Epidermal melanocyte (primary cell): ENCODE measurements around the gene IQSEC3.
A peak's percentile ranks its signal among the peaks of the same experiment; 100 is the strongest.
"Not testable (repeated sequence)": the region's sequence is repeated elsewhere in the genome, so short reads cannot be mapped to it uniquely, and the experiment has no call there.

Experiments used
- DNase-seq: peaks from one replicate; pipeline ENCODE4 v3.0.0; 2011; ENCODE audit warnings: low spot score; ENCODE audit not compliant: insufficient read length

Gene IQSEC3

DNA sequence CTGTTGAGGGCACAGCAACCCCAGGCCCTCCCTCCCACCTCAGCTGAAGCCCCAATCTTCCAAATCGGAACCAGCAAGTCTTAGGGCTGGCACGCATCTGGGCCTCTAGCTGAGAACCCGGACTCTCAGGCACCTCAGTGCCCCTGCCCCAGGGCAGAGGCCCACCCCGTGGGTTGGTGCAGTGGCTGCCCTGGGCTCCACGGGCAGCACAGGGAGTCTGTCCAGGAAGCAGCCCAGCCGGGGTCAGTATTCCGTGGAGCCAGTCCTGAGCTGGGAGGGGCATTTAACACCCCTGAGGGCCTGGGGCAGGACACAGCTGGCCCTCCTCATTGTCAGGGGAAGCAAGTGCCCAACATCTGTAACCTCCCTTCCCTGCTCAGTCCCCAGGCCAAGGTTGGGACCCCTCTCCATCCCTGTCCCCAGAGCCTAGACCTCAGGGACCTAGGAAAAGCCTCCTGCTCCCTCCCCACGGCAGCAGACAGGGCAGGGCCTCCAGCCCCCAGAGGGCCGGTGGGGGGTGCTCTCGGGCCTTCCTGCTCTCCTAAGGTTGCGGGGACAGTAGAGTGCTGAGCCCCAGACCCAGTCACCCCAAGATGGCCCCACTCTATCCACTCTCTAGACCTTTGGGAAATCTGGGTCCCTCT is 110.9 kb downstream of the IQSEC3 start:
- no peak for DNase-seq

DNA sequence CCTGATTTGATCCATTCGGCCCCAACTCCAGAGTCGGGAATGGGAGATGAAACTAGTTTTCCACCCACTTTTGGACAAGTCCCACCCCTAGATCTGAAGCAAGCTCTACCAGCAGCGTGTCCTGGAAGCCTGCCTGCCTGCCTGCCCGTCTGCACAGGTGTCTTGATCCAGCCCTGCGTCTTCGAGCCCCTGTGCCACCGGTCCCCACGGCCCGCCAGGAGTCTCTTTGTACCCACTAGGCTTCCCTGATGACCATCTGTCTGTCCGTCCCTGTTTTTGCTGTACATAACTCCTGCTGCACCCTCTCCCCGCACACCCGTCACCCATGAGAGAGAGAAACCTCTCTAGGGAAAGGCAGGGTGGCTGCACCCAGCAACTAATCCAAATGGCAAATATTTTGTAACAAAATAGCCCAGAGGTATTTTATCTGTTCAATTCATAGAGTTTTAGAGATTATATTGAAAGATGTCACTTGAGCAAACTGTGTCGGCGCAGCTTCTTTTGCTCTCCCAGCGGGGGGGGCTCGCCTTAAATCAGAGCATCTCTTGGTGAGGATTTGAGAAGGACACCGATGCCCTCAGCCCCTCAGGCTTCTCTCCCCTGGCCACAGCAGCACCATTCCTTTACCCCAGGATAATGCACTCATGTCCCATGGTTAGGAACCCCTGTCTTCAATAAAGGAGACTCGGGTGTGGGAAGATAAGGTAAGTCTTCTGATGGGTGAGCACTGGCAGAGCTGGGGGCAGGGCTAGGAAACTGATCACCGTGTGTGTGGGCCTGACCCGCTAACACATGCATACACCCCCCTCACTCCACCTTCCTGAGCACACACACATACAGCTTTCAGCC is 111.6 kb downstream of the IQSEC3 start:
- no peak for DNase-seq

DNA sequence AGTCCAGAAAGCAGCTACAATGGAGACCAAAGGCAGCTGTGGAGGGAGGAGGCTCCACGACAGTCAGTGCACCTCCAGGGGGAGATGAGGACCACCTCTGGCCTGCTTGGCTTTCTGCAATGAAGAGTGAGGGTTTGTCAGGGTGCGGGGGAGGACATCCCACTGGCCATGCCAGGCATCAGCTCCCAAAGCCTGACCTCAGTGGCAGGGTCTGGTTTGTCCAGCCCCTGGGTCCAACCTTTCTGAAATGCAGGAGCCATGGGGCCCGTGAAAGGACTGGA is 112.2 kb downstream of the IQSEC3 start:
- no peak for DNase-seq

DNA sequence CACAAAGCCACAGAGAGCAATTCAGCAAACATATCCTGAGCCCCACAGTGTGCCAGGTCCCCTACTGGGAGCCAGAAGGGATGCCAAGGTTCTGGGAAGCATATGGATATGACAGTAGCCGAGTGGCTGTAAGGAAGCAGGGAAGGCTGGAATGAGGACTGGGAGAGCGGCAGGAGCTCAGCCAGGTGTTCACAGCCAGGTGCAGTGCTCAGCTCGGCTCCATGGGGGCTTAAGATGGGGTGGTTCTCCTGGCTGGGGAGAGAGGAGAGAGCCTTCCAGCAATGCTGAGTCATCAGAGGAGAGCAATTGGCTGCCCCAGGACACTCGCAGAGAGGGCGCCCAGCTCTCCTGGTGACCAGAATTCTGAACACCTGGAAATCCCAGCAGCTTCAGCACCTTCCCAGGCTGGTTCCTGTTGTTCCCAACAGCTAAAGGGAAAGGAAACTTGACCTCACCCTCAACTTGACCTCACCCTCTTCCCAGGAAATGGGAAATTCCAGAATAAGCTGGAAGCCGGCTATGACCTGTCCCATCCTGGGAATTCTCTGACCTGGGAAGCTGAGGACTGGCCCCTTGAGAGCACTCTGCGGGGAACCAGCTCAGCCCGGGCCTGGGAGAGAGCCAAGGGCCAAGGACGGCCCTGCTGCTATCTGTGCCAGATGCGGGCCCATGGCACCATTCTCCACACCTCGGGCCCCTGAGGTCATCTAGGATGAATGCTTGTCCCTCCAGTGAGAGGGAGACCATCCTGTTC is 112.7 kb downstream of the IQSEC3 start:
- DNase-seq = no peak

DNA sequence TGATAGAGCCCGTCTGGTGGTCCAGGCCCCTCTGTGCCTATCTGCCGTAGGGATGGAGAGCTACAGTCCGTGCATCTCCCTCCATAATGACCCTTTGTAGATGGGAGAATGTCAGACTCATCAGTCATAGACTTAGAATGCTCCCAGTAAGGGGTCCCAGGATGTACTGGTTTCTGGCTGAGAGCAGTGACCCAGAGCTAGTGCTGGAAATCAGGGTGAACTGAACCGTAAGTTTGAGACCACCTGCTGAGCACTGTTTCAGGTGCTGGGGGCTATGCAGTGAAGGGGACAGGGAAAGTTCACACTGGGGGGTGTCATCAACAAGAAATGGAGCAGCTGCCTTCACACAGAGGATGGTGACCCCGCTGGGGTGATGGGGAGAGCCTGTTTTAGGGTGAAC is 113.3 kb downstream of the IQSEC3 start:
- DNase-seq = no peak

DNA sequence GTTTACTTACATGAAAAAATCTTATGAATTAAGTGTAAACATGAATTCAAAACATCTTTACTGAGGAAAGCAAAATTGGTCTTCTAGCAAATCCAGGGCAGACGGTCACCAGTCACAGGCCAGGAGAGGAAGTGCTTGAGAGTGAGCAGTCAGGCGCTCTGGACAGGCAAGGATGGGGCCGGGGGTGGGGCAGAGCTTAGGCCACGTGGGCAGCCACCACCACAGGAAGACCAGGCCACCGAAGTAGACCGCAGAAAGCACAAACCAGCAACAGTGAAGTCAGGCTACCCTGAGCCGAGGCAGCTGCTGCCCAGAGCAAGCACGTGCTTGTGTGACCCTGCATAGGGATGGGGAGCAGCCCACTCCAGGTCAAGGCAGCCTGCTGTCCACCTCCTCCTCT is 113.9 kb downstream of the IQSEC3 start:
- no peak for DNase-seq

DNA sequence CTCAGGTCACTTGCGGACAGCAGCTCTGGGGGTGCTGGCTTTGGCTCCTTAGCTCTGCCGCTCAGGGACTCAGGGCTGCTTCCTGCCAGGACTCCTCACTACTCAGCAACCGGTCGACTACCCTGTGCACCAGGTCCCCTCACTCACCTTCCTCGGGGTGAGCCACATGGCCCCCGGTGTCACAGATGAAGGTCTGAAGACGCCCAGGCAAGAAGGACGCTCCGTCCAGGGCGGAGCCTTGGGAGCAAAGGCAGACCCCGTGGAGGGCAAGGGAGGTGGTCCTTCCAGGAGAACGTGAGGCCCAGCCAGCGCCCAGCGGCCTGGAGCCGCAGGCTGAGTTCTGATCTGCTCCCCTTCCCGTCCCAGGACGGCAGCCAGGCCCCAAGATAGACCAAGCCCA is 115.4 kb downstream of the IQSEC3 start:
- DNase-seq = no peak

DNA sequence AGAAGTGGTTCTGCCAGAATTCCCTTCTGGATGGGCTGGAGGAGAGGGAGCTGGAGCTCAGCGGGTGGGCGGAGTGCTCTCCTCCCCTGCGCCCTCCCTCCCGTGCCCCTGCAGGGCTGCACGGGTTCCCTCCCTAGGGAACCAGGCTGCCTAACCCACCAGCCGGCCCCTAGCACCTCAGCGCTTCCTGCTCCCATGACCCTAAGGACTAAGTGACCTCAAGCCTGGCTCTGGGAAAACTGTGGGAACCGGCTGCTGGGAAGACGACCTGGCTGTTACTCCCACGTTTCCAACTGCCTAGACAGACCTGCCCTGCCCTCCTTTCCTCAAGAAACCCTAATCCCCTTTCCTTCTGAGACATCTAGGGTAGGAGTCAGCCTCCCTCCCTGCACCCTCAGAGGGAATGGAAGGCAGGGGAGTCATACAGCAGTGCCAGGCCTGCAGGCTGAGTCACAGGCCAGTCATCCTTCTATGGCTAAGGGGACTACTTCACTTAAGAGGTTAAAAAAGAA is 115.9 kb downstream of the IQSEC3 start:
- no peak for DNase-seq

DNA sequence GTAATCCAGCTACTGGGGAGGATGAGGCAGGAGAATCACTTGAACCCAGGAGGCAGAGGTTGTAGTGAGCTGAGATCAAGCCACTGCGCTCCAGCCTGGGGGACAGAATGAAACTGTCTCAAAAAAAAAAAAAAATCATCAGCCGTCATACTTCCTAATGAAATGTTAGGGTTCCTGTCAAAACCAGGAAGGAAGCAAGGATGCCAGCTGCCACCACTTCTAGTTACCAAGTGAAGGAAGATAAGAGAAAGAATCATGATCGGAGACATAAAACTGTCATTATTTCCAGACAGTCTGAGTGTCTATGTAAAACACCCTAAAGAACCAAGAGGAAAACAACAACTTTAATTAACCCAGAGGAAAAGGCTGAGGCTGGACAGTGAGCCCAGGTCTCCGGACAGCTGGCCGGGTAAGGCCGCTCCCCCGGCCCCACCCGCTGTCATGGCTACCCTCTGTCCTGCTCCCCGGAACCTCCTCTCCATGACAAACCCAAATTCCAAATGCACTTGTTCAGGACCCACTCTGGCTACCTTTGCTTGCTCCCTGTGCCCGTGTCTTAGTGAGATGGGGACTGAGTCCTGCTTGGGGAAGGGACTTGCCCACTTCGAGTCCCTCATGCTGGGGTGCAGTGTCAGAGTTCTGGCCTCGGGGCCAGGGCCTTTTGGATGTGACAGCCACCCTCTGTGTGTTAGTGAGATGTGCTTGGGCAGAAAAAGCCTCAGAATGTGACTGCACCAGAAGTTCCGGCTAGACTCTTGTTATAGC is 118.4 kb downstream of the IQSEC3 start:
- no peak for DNase-seq

DNA sequence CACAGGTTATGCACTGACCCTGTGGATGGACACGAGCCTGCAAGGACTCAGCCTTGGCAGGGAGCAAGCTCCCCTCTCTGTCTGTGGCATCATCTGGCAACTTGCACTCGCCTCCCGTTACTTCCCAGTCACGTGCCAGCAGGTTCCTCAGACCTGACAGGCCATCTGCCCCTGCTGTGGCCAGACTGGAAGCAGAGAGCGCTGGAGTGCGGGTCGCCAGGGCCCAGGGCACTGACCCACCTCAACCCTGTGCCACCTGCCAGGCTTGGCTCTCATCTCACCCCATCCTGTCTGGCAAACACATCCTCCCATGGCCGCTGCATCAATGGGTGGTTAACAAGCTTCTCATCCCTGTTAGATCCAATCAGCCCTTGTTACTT is 119.0 kb downstream of the IQSEC3 start:
- no peak for DNase-seq

DNA sequence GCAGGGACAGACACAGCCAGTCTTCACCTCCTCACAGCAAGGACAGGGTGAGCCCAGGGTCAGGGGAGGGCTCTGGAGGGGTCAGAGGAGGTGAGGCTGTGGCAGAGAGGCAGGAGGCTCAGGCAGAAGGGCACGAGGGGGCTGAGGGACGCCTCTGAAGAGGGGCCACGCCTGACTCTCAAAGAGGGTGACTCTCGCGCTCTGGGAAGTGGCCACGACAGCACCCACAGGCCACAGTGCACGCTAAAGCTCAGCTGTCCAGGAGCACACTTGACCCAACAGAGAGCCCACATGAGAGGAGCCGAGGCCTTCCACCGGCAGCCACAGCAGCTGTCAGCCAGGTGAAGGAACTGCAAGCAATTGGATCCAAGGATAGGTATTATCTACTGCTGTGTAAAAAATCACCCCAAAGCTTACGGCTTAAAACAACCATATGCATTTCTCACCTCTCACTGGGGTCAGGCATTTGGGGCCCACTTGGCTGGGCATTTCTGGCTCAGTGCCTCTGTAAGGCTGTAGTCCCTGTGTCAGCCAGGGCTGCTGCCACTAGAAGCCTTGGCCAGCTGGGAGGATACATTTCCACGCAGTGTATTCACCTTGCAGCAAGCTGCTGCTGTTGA is 119.5 kb downstream of the IQSEC3 start:
- no peak for DNase-seq

DNA sequence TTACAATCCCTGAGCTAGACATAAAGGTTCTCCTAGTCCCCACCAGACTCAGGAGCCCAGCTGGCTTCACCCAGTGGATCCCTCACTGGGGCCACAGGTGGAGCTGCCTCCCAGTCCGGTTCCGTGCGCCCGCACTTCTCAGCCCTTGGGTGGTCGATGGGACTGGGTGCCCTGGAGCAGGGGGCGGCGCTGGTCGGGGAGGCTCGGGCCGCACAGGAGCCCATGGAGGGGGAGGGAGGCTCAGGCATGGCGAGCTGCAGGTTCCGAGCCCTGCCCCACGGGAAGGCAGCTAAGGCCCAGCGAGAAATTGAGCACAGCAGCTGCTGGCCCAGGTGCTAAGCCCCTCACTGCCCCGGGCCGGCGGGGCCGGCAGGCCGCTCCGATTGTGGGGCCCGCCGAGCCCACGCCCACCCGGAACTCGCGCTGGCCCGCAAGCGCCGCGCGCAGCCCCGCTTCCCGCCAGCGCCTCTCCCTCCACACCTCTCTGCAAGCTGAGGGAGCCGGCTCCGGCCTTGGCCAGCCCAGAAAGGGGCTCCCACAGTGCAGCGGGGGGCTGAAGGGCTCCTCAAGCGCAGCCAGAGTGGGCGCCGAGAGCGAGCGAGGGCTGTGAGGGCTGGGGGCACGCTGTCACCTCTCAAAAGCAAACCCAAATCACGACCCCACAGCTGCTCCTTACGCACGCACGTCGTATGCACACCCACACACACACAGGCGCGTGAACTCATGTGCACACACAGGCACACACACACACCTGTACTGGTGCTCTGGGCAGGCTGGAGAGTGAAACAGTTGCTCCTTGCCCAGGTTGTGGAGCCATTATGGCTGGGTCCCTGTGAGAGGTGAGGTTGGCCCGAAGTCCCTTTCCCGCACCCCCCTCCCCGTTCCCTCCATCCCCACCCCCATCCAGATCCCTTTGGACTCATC is 121.7 kb downstream of the IQSEC3 start:
- DNase-seq = not testable (repeated sequence)

DNA sequence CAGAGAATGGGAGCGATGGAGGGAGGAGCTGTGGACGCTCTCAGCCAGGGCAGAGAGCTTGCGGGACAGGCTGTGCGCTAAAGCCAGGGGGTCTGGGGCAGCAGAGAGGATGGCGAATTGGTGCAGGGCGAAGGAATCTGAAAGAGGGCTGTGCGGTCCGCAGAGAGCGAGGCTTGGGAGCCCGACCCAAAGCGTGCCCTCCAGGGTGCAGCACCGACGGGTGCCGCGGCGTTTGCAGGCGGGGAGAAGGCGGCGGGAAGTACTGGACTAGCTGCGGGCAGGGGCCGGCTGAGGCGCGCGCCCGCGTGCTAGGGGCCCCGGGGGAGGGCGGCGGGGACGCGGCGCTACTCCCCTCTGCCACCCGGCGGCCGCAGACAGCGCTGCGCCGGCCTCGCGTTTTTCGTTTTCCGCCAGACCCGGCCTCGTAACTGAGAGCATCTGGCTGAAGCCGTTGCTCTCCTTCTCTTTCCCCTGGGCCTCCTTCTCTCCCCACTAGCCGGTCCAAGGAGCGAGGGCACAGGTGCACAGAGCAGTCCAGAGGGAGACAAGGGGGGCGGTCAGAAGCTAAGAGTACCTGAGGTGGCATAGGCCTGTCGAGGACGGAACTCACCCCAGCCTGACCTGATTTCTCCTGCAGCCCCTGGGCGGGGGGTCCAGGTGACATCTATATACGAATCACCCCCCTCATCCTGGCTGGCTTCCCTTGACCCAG is 122.5 kb downstream of the IQSEC3 start:
- peak; percentile 81 for DNase-seq

DNA sequence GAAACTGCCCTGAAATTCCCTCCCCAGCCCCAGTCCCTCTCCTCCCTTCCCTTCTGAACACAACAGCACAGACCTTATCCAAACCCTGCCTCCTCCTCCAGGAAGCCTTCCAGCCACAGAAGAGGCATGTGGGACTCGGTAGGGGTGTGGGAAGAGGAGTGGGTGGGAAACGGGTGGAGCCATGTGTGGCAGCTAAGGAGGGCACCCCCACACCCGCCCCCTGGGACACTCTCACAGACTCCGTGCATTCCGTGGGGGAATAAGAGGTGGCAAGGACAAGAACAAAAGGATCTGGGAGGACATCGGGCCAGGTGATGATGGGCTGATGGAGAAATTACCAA is 123.0 kb downstream of the IQSEC3 start:
- DNase-seq = no peak

DNA sequence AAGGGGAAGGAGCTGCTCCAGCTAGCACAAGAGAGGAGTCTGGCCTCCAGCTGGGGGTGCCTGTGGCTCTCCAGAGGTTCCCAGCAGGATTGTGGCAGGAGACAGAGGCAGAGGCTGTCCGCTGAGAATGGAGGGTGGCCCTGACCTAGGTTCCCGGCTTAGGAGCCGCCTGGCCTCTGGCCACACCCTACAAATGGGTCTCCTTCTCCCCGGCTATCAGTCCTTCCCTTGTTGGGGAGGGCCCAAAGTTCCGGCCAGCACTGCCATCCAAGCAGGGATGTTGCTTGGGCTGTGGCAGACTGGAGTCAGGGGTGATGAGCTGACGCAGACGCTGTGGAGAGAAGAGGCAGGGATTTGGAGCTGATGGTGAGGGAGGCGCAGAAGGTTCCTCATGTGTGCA is 124.3 kb downstream of the IQSEC3 start:
- no peak for DNase-seq

DNA sequence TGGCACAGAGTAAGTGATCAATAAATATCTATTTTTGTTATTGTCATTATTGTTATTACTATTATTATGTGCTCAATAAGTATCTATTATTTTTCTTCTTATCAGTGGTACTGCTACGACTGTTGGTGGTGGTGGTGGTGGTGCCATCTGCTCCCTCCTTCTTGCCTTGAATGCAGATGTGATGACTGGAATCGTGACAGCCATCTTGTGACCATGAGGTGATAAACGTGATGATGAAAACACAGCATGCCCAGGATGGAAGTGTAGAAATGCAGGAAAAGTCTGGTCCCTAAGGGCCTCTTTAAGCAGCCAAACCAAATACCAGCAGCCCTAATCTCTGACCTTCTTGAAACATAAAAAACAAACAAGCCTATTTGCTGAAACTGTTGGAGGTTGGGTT is 125.0 kb downstream of the IQSEC3 start:
- DNase-seq = no peak

DNA sequence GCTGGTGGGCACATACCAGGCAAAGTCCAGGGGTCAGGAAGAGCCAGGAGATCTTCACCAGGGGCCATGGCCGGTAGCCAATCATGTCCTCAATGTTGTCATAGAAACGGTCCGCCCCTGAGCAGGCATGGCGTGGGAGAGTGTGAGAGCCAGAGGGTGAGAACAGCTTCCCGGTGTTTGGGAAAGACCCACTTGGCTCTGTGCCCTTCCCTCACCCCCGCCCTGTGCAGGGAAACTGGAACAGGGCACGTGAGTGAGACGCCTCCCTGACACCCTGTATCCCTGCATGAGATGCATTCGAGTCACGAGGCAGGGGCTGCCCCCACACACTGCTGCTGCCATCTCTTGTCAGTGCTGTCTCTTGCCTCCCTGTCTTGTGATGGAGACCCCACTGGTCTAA is 126.7 kb downstream of the IQSEC3 start:
- DNase-seq = no peak

DNA sequence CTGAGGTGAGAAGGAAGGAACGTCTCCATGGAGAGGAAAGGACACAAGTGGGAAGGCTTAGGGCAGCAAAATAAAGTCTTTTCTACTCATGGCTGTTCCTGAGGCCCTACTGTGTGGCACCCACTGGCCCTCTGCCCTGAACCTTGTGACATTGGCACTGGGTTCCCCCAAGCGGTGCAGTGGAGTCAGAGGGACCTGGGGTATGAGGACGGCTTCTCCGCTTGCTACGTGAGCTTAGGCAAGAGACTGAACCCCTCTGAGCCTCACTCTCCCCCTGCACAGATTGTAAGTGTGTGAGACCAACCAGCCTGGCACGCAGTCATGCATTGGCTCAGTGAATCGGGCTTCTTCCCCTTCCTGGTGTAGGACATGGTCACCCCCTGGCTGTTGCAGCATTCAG is 127.7 kb downstream of the IQSEC3 start:
- no peak for DNase-seq

DNA sequence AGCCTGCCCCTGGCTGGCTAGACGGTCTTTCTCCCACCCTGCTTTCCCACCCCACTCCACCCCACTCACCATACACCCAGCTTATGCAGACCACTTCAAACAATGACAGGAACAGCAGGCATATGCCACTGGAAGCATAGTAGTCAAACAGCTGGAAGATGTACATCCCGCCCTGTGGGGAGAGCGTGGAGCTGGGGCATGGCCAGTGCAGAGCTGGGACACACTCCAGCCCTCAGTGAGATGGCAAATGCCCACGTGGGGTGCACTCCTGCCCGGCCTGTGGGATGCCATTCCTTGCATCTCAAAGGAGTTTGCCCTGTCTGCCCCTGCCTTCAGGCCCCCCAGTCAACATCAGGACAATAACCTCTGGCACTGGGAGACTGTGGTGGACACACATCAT is 128.6 kb downstream of the IQSEC3 start:
- no peak for DNase-seq

DNA sequence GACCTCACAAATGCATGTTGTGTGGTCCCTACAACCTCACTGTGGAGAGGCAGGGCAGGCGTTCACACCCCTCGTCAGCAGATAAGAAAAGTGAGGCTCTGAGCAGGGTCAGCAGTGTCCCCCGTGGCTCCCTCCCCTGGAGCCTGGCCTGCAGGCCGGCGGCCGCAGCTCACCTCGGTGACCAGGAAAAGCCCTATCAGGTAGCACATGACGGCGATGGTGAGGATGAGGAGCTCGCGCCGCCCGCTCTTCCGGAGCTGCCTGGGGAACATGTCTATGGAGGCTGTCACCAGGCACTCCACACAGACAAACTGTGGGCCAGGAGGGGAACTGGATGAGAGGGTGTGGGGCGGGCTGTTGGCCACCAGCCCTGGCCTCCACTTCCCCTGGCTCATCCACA is 129.4 kb downstream of the IQSEC3 start:
- DNase-seq = no peak
